A673 (cell line): ENCODE measurements around the gene DPM3. TPM values are rescaled to one million over a fixed set of nuclear protein-coding genes. Genes with fewer than 3 reads are reported as not detected.

Experiments used
- BruUV-seq: library from RNA; stranded (reverse); fragments of 400-500 nt; replicated peaks from 2 replicates; lab custom pipeline; 2021; lab: Mats Ljungman, UMichigan
- CTCF ChIA-PET: fragments of 300-600 bp; sonication (Branson Sonifier 250); formaldehyde crosslinking; loops from one replicate; lab custom pipeline; 2022; ENCODE audit warnings: antibody characterized with exemption; lab: Charles Lee
- POLR2A ChIA-PET: fragments of 300-600 bp; sonication (Branson Sonifier 250); formaldehyde crosslinking; loops from one replicate; lab custom pipeline; 2022; ENCODE audit warnings: antibody characterized with exemption; ENCODE audit not compliant: low non-redundant PET; lab: Charles Lee
- DNase-seq: peaks from one replicate; pipeline ENCODE4 v3.0.0-alpha.2; 2015; ENCODE audit warnings: low spot score
- H3K27ac ChIP-seq: fragments of 200-600 bp; sonication (generic); 2 replicates; pipeline ENCODE4 v1.5.1; 2016; ENCODE audit warnings: mixed run types, low read depth, mild to moderate bottlenecking, mixed read lengths, antibody characterized with exemption, low read length; ENCODE audit not compliant: poor library complexity, severe bottlenecking
- H3K27me3 ChIP-seq: fragments of 200-600 bp; sonication (generic); replicated peaks from 2 replicates; pipeline ENCODE4 v1.6.1; 2017; ENCODE audit warnings: mixed run types, low read depth, mild to moderate bottlenecking, mixed read lengths, antibody characterized with exemption, low read length; ENCODE audit not compliant: insufficient read depth, poor library complexity
- H3K36me3 ChIP-seq: fragments of 200-600 bp; sonication (generic); 2 replicates; pipeline ENCODE4 v1.6.1; 2016; ENCODE audit warnings: mixed run types, mild to moderate bottlenecking, mixed read lengths, antibody characterized with exemption, low read length; ENCODE audit not compliant: insufficient read depth, poor library complexity, severe bottlenecking
- H3K4me1 ChIP-seq: fragments of 200-600 bp; sonication (generic); 2 replicates; pipeline ENCODE4 v1.6.1; 2017; ENCODE audit warnings: mixed run types, mild to moderate bottlenecking, mixed read lengths, antibody characterized with exemption, low read length; ENCODE audit not compliant: insufficient read depth, poor library complexity, severe bottlenecking
- H3K4me3 ChIP-seq: fragments of 200-600 bp; sonication (generic); 2 replicates; pipeline ENCODE4 v1.5.1; 2016; ENCODE audit warnings: low read depth, mixed run types, mild to moderate bottlenecking, mixed read lengths, low read length; ENCODE audit not compliant: poor library complexity, severe bottlenecking
- H3K9me3 ChIP-seq: fragments of 200-600 bp; sonication (generic); 2 replicates; pipeline ENCODE4 v1.6.1; 2016; ENCODE audit warnings: mixed run types, low read depth, mild to moderate bottlenecking, mixed read lengths, antibody characterized with exemption, low read length; ENCODE audit not compliant: poor library complexity, severe bottlenecking
- CTCF ChIP-seq: fragments of 300-800, 200-600 bp; sonication (generic); conservative IDR thresholded peaks from 2 replicates; pipeline ENCODE4 v1.5.1; 2017; ENCODE audit warnings: low read depth, mild to moderate bottlenecking, antibody characterized with exemption, low read length, moderate library complexity, mixed read lengths
- EZH2 ChIP-seq: fragments of 200-600 bp; sonication (generic); IDR thresholded peaks from 2 replicates; pipeline ENCODE4 v1.6.1; 2017; ENCODE audit warnings: borderline replicate concordance, low read depth, mild to moderate bottlenecking, mixed read lengths, antibody characterized with exemption, low read length; ENCODE audit not compliant: poor library complexity, severe bottlenecking
- intact Hi-C: fragments of 100-400 bp; cut with micrococcal nuclease; formaldehyde crosslinking; loops from one replicate; pipeline ENCODE4 v1.10.0; 2022; ENCODE audit not compliant: unreplicated experiment
- total RNA-seq: library from RNA; stranded (reverse); gene quantifications from 2 replicates; pipeline ENCODE4 v1.2.3, GENCODE V29; 2021

The DPM3 gene
- total RNA-seq, 1 experiment from 2014 or later = 34.0 TPM

- Histone ChIP-seq H3K4me3 (no peak overlapping the region), H3K27ac (no peak overlapping the region), H3K9me3 (no peaks in the 10 kb centered on the region), H3K4me1 (no peaks in the 10 kb centered on the region), H3K36me3 (no peaks in the 10 kb centered on the region), H3K27me3 (no peaks in the 10 kb centered on the region)
- ChIA-PET CTCF (no interaction called here), POLR2A (no interaction called here)
- TF ChIP-seq CTCF (no peak), EZH2 (no peak)
- BruUV-seq = no TSS peak
- intact Hi-C loops = no loop called here
- no peak for DNase-seq
Observed at GRCh38 chr1:155103325-155103724, 37.0 kb downstream of the DPM3 start.

GRCh38 chr1:155099331-155099730 lies 41.0 kb downstream of the DPM3 start:
- intact Hi-C loops = no loop called here
- Histone ChIP-seq H3K27me3 (no peaks in the 10 kb centered on the region), H3K9me3 (no peaks in the 10 kb centered on the region), H3K4me1 (peaks cover 3% of the 10 kb centered on the region), H3K36me3 (no peaks in the 10 kb centered on the region), H3K27ac (no peak overlapping the region), H3K4me3 (no peak overlapping the region)
- no TSS peak for BruUV-seq
- CTCF ChIA-PET = no interaction called here
- TF ChIP-seq EZH2 = no peak
- TF ChIP-seq CTCF = no peak
- POLR2A ChIA-PET = no interaction called here
- DNase-seq = no peak

GRCh38 chr1:155094622-155094948 lies 45.7 kb downstream of the DPM3 start:
- intact Hi-C loops = loop anchor here (5.0 kb wide), 1 partner anchor 33 kb away; the partner anchor contains the start of gene EFNA1
- CTCF ChIA-PET = interaction anchor here (1.0 to 2.4 kb wide), 2 partner anchors 73 to 78 kb away, joined by 3 to 11 read pairs; partner anchors contain the start of gene KRTCAP2
- Histone ChIP-seq H3K27ac (no peak overlapping the region), H3K36me3 (no peaks in the 10 kb centered on the region), H3K4me1 (peaks cover 7% of the 10 kb centered on the region), H3K27me3 (no peaks in the 10 kb centered on the region), H3K4me3 (no peak overlapping the region), H3K9me3 (no peaks in the 10 kb centered on the region)
- BruUV-seq = no TSS peak
- TF ChIP-seq CTCF (no peak), EZH2 (no peak)
- DNase-seq = no peak
- POLR2A ChIA-PET = no interaction called here
